A549 (cell line): ENCODE measurements around the gene MTARC1. TPM values are rescaled to one million over a fixed set of nuclear protein-coding genes. Genes with fewer than 3 reads are reported as not detected.

Experiments
- ATAC-seq, 2 experiments: fragments of 200-7000 bp in 1 of 2; fragments of >200 bp in 1 of 2; cut with Nextera tagmentation in 1 of 2; cut with Tn5 transposase in 1 of 2; 3 replicates each; pipeline versions ENCODE4 v1.8.0 to v1.9.1; 2018 to 2020; ENCODE audit warnings: mild to moderate bottlenecking in 1 of 2, moderate library complexity in 1 of 2
- CTCF ChIA-PET: fragments of 300-600 bp; sonication (Branson Sonifier 250); formaldehyde crosslinking; extraction: SDS; loops from one replicate; lab custom pipeline; 2021; ENCODE audit warnings: antibody characterized with exemption, inconsistent platforms; lab: Yijun Ruan, JAX
- POLR2A ChIA-PET: fragments of 350-600 bp; formaldehyde crosslinking; extraction: SDS; loops from one replicate; lab custom pipeline; 2021; ENCODE audit warnings: antibody characterized with exemption, inconsistent platforms; lab: Yijun Ruan, JAX
- DNase-seq, 2 experiments: peaks; one replicate each; pipeline versions ENCODE4 v3.0.0 to v3.0.0-alpha.2; 2011 to 2016; ENCODE audit warnings: low read depth in 1 of 2, low spot score in 1 of 2
- FAIRE-seq: peaks from 2 replicates; lab custom pipeline; 2011; peaks lifted over from hg19 to GRCh38; lab: Jason Lieb, UNC
- H3K27ac ChIP-seq, 2 experiments: fragments of >200 bp; sonication (Bioruptor Twin); formaldehyde crosslinking; 3 replicates each; pipeline ENCODE4 v1.5.1; 2016 to 2017
- H3K4me1 ChIP-seq: fragments of >200 bp; sonication (Bioruptor Twin); formaldehyde crosslinking; 3 replicates; pipeline ENCODE4 v1.6.1; 2016
- H3K4me2 ChIP-seq: fragments of >200 bp; sonication (Bioruptor Twin); formaldehyde crosslinking; 3 replicates; pipeline ENCODE4 v1.6.1; 2016
- H3K4me3 ChIP-seq: fragments of >200 bp; sonication (Bioruptor Twin); formaldehyde crosslinking; 3 replicates; pipeline ENCODE4 v1.5.1; 2016
- H3K9me3 ChIP-seq: fragments of >200 bp; sonication (Bioruptor Twin); formaldehyde crosslinking; 3 replicates; pipeline ENCODE4 v1.6.1; 2016
- BHLHE40 ChIP-seq: IDR thresholded peaks from 2 replicates; pipeline ENCODE4 v1.6.1; 2012; ENCODE audit warnings: low read depth, low read length, inconsistent platforms
- CBX2 ChIP-seq: fragments of 200-600 bp; sonication (generic); IDR thresholded peaks from 2 replicates; pipeline ENCODE4 v1.6.1; 2016; ENCODE audit warnings: low read depth, mild to moderate bottlenecking, borderline replicate concordance
- CBX8 ChIP-seq: fragments of 200-600 bp; sonication (generic); IDR thresholded peaks from 2 replicates; pipeline ENCODE4 v1.6.1; 2016
- CHD2 ChIP-seq: fragments of 150-350 bp; IDR thresholded peaks from 2 replicates; pipeline ENCODE4 v1.6.1; 2014; ENCODE audit warnings: low read length; ENCODE audit not compliant: partially characterized antibody
- EP300 ChIP-seq, 2 experiments: fragments of >200 bp; sonication (Bioruptor Twin); formaldehyde crosslinking; IDR thresholded peaks; 2 replicates in 1 of 2; 3 replicates in 1 of 2; pipeline ENCODE4 v1.6.1; 2016 to 2017
- FOSB ChIP-seq: fragments of 250-450 bp; sonication (Bioruptor Pico); IDR thresholded peaks from 2 replicates; pipeline ENCODE4 v1.5.0; 2020; ENCODE audit warnings: mild to moderate bottlenecking, moderate library complexity
- FOXS1 ChIP-seq: fragments of 250-450 bp; sonication (Bioruptor Pico); IDR thresholded peaks from 2 replicates; pipeline ENCODE4 v1.5.0; 2020; ENCODE audit warnings: mild to moderate bottlenecking, moderate library complexity
- HDAC2 ChIP-seq: fragments of 200-600 bp; sonication (generic); IDR thresholded peaks from 2 replicates; pipeline ENCODE4 v1.6.1; 2016
- HOXA7 ChIP-seq: fragments of 250-450 bp; sonication (Bioruptor Pico); IDR thresholded peaks from 2 replicates; pipeline ENCODE4 v1.5.0; 2020; ENCODE audit warnings: mild to moderate bottlenecking, moderate library complexity
- HOXB13 ChIP-seq: fragments of 250-450 bp; sonication (Bioruptor Pico); IDR thresholded peaks from 2 replicates; pipeline ENCODE4 v1.5.0; 2020; ENCODE audit warnings: low read depth, mild to moderate bottlenecking, moderate library complexity
- JUNB ChIP-seq: fragments of >200 bp; sonication (Bioruptor Twin); formaldehyde crosslinking; IDR thresholded peaks from 2 replicates; pipeline ENCODE4 v1.6.1; 2016
- MAZ ChIP-seq: fragments of 150-350 bp; IDR thresholded peaks from 2 replicates; pipeline ENCODE4 v1.6.1; 2014; ENCODE audit warnings: antibody characterized with exemption, low read depth, low read length, borderline replicate concordance
- POLR2A ChIP-seq: IDR thresholded peaks from 2 replicates; pipeline ENCODE4 v1.6.1; 2012; ENCODE audit warnings: mild to moderate bottlenecking, low read length
- POLR2AphosphoS2 ChIP-seq: conservative IDR thresholded peaks from 2 replicates; pipeline ENCODE4 v1.6.1; 2012; ENCODE audit warnings: low read length, improper control_type of control experiment, inconsistent platforms
- RARB ChIP-seq: fragments of 250-450 bp; sonication (Bioruptor Pico); IDR thresholded peaks from 2 replicates; pipeline ENCODE4 v1.8.0; 2021; ENCODE audit warnings: mild to moderate bottlenecking, moderate library complexity
- RNF2 ChIP-seq: fragments of 200-600 bp; sonication (generic); IDR thresholded peaks from 2 replicates; pipeline ENCODE4 v1.6.1; 2016; ENCODE audit warnings: low read depth, mild to moderate bottlenecking, antibody characterized with exemption, moderate library complexity, borderline replicate concordance
- SMC3 ChIP-seq: fragments of >200 bp; sonication (Bioruptor Twin); formaldehyde crosslinking; IDR thresholded peaks from 3 replicates; pipeline ENCODE4 v1.6.1; 2018; ENCODE audit warnings: inconsistent platforms
- SREBF2 ChIP-seq: fragments of 450-650 bp; IDR thresholded peaks from 2 replicates; pipeline ENCODE4 v1.6.1; 2014; ENCODE audit warnings: mild to moderate bottlenecking, moderate library complexity
- TFCP2L1 ChIP-seq: fragments of 250-450 bp; sonication (Bioruptor Pico); IDR thresholded peaks from 2 replicates; pipeline ENCODE4 v1.5.0; 2021; ENCODE audit warnings: mild to moderate bottlenecking
- ZC3H11A ChIP-seq: fragments of 450-650 bp; IDR thresholded peaks from 2 replicates; pipeline ENCODE4 v1.6.1; 2014; ENCODE audit warnings: antibody characterized with exemption, mild to moderate bottlenecking
- WGBS: methylation state at CpG from one replicate; pipeline ENCODE4 v1.1.6; 2017; ENCODE audit errors: missing lambda C conversion rate; 5-methylcytosine and 5-hydroxymethylcytosine counted together
- polyA plus RNA-seq, 4 experiments: library from polyadenylated mRNA; depleted of rRNA in 3 of 4; stranded (reverse); fragments of >200 nt; fragmentation: RNase III in 1 of 4; extraction: RNeasy Plus Mini Kit Qiagen cat#74134 plus additional on column Dnase treatment in 1 of 4; gene quantifications; 2 replicates in 3 of 4; 3 replicates in 1 of 4; pipeline ENCODE4 v1.2.3, GENCODE V29; 2011 to 2017
- TF ChIP-seq, protein P1 (sequence below): fragments of 250-450 bp; sonication (Bioruptor Pico); IDR thresholded peaks from 2 replicates; pipeline ENCODE4 v1.5.0; 2020; ENCODE audit warnings: low read depth, mild to moderate bottlenecking, moderate library complexity
- TF ChIP-seq, protein P2 (sequence below): fragments of 250-450 bp; sonication (Bioruptor Pico); IDR thresholded peaks from 2 replicates; pipeline ENCODE4 v1.5.0; 2021; ENCODE audit warnings: mild to moderate bottlenecking, moderate library complexity, borderline replicate concordance
- TF ChIP-seq, protein P3 (sequence below): IDR thresholded peaks from 2 replicates; pipeline ENCODE4 v1.6.1; 2012
- TF ChIP-seq, protein P4 (sequence below): fragments of 450-650 bp; IDR thresholded peaks from 2 replicates; pipeline ENCODE4 v1.6.1; 2014; ENCODE audit warnings: antibody characterized with exemption
- TF ChIP-seq, protein P5 (sequence below): fragments of 150-350 bp; IDR thresholded peaks from 2 replicates; pipeline ENCODE4 v1.6.1; 2014; ENCODE audit warnings: low read depth, mild to moderate bottlenecking, low read length
- TF ChIP-seq, protein P6 (sequence below): IDR thresholded peaks from 2 replicates; pipeline ENCODE4 v1.6.1; 2012

MTARC1 gene
- polyA plus RNA-seq, 2 of the 4 experiments (the other 2 are of a cell fraction) = 9.5 to 10.1 TPM

DNA sequence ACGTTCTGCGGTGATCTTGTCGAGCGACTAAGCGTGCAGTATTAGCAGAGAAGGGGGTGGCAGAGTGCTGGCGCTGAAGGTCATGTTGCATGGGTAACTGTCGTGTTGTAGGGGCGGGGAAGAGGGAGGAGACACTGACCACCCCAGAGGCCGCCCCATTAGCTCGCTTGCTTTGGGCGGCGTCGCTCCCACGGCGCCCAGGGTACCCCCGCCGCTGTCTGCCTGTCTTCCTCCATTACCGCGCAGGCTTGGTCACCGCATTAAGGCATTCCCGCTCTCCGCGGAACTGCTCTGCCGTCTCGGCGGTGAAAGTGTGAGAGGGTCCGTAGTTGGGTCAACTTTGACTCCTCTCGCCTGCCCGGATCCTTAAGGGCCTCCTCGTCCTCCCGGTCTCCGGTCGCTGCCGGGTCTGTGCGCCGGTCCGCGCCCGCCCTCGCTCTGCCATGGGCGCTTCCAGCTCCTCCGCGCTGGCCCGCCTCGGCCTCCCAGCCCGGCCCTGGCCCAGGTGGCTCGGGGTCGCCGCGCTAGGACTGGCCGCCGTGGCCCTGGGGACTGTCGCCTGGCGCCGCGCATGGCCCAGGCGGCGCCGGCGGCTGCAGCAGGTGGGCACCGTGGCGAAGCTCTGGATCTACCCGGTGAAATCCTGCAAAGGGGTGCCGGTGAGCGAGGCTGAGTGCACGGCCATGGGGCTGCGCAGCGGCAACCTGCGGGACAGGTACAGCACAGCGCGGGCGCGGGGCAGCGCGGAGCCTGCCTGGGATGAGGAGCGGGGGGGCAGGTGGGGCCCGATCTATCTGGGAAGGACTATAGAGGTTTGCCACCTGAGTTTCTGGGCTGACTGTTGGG is 38.4 kb upstream of the MTARC1 start, which contains the start of gene MTARC2 (continued):
- TF ChIP-seq, protein P1, sequence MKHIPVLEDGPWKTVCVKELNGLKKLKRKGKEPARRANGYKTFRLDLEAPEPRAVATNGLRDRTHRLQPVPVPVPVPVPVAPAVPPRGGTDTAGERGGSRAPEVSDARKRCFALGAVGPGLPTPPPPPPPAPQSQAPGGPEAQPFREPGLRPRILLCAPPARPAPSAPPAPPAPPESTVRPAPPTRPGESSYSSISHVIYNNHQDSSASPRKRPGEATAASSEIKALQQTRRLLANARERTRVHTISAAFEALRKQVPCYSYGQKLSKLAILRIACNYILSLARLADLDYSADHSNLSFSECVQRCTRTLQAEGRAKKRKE = no peak
- TF ChIP-seq ZC3H11A (no peak), MAZ (no peak), CBX8 (no peak), POLR2A (peak; percentile 95), SREBF2 (no peak)
- TF ChIP-seq, protein P2, sequence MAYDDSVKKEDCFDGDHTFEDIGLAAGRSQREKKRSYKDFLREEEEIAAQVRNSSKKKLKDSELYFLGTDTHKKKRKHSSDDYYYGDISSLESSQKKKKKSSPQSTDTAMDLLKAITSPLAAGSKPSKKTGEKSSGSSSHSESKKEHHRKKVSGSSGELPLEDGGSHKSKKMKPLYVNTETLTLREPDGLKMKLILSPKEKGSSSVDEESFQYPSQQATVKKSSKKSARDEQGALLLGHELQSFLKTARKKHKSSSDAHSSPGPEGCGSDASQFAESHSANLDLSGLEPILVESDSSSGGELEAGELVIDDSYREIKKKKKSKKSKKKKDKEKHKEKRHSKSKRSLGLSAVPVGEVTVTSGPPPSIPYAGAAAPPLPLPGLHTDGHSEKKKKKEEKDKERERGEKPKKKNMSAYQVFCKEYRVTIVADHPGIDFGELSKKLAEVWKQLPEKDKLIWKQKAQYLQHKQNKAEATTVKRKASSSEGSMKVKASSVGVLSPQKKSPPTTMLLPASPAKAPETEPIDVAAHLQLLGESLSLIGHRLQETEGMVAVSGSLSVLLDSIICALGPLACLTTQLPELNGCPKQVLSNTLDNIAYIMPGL = no peak
- TF ChIP-seq, protein P3, sequence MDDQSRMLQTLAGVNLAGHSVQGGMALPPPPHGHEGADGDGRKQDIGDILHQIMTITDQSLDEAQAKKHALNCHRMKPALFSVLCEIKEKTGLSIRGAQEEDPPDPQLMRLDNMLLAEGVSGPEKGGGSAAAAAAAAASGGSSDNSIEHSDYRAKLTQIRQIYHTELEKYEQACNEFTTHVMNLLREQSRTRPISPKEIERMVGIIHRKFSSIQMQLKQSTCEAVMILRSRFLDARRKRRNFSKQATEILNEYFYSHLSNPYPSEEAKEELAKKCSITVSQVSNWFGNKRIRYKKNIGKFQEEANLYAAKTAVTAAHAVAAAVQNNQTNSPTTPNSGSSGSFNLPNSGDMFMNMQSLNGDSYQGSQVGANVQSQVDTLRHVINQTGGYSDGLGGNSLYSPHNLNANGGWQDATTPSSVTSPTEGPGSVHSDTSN = no peak

DNA sequence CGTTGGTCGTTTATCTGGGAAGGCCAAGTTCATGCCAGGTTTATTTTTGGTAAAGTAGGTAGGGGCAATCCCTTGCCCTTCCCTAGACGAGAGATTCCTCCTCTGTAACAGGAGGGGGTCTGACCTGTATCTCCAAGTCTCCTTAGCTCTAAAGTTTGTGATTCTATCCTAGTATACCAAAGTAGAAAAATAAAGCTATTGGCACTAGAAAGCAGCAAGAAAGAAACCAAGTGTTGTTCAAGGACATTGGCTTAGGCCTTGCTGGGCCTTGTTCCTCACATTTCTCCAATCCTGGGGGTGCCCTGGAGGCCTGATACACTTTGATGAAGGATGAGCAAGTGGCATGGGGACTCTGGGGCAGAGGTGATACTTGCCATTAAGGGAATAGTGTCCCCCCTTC is 37.8 kb upstream of the MTARC1 start:
- WGBS = 13% methylated on average over 2 of the region's 3 CpGs
- ATAC-seq (no peak; a peak in 1 of 6 replicates), DNase-seq (peak in 1 of 2 experiments; percentile 8), FAIRE-seq (no peak)
- ChIA-PET POLR2A (interaction anchor here (0.6 to 2.9 kb wide), 3 partner anchors 11 to 18 kb away, joined by 3 to 35 read pairs (median 4); no protein-coding TSS in a partner anchor), CTCF (interaction anchor here (0.9 to 7.6 kb wide), 9 partner anchors 11 to 468 kb away, joined by 3 to 48 read pairs (median 4); no protein-coding TSS in a partner anchor)
- Histone ChIP-seq H3K9me3 (no peaks in the 10 kb centered on the region), H3K4me1 (peaks cover 22% of the 10 kb centered on the region; the same call in 2 of the 3 replicates), H3K27ac (peak overlapping the region; percentile 88 to 92), H3K4me3 (peak overlapping the region; percentile 86), H3K4me2 (peak overlapping the region; percentile 97)
- no peak for TF ChIP-seq CHD2
- TF ChIP-seq EP300 (IDR thresholded peaks at IDR 0.05) = no peak
- TF ChIP-seq, protein P4, sequence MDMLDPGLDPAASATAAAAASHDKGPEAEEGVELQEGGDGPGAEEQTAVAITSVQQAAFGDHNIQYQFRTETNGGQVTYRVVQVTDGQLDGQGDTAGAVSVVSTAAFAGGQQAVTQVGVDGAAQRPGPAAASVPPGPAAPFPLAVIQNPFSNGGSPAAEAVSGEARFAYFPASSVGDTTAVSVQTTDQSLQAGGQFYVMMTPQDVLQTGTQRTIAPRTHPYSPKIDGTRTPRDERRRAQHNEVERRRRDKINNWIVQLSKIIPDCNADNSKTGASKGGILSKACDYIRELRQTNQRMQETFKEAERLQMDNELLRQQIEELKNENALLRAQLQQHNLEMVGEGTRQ = no peak
- TF ChIP-seq SMC3 = no peak
- TF ChIP-seq, protein P5, sequence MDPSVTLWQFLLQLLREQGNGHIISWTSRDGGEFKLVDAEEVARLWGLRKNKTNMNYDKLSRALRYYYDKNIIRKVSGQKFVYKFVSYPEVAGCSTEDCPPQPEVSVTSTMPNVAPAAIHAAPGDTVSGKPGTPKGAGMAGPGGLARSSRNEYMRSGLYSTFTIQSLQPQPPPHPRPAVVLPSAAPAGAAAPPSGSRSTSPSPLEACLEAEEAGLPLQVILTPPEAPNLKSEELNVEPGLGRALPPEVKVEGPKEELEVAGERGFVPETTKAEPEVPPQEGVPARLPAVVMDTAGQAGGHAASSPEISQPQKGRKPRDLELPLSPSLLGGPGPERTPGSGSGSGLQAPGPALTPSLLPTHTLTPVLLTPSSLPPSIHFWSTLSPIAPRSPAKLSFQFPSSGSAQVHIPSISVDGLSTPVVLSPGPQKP = no peak
- no peak for TF ChIP-seq HOXB13 (CRISPR knock-in tag)
- TF ChIP-seq, protein P2 = no peak
- no peak for TF ChIP-seq JUNB
- TF ChIP-seq HOXA7 (CRISPR knock-in tag) = no peak
- no peak for TF ChIP-seq POLR2AphosphoS2
- no peak for TF ChIP-seq TFCP2L1 (CRISPR knock-in tag)
- TF ChIP-seq HDAC2 = no peak
- no peak for TF ChIP-seq RARB (CRISPR knock-in tag)
- TF ChIP-seq RNF2 = no peak
- TF ChIP-seq CBX8 = no peak
- TF ChIP-seq FOXS1 (CRISPR knock-in tag) = no peak
- TF ChIP-seq, protein P6, sequence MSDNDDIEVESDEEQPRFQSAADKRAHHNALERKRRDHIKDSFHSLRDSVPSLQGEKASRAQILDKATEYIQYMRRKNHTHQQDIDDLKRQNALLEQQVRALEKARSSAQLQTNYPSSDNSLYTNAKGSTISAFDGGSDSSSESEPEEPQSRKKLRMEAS = no peak
- TF ChIP-seq BHLHE40 = no peak
- no peak for TF ChIP-seq FOSB (CRISPR knock-in tag)
- no peak for TF ChIP-seq CBX2
